HFFc6 (cell line): Measurements from ENCODE around the gene DPH2. TPM values are rescaled to one million over a fixed set of nuclear protein-coding genes. Genes with fewer than 3 reads are reported as not detected.

ENCODE experiments used
- DNase-seq: peaks from one replicate; pipeline ENCODE4 v3.0.0-alpha.2; 2018
- H3K27ac Mint-ChIP-seq: 2 replicates; pipeline ENCODE4 v1.8.0; 2020; ENCODE audit warnings: mild to moderate bottlenecking, mixed read lengths
- H3K27me3 Mint-ChIP-seq: 2 replicates; pipeline ENCODE4 v1.8.0; 2021; ENCODE audit warnings: mild to moderate bottlenecking, moderate library complexity, mixed read lengths; ENCODE audit not compliant: insufficient read depth
- H3K36me3 Mint-ChIP-seq: 2 replicates; pipeline ENCODE4 v1.8.0; 2021; ENCODE audit warnings: low read depth, mixed read lengths
- H3K4me1 Mint-ChIP-seq: 2 replicates; pipeline ENCODE4 v1.8.0; 2020; ENCODE audit warnings: low read depth, mixed read lengths
- H3K4me3 Mint-ChIP-seq: 2 replicates; pipeline ENCODE4 v1.8.0; 2020; ENCODE audit warnings: mild to moderate bottlenecking, moderate library complexity, mixed read lengths
- H3K9me3 Mint-ChIP-seq: 2 replicates; pipeline ENCODE4 v1.8.0; 2020; ENCODE audit warnings: mild to moderate bottlenecking, mixed read lengths
- CTCF ChIP-seq: fragments of 200-600 bp; sonication (generic); IDR thresholded peaks from 2 replicates; pipeline ENCODE4 v1.5.0; 2021; ENCODE audit warnings: antibody characterized with exemption, mild to moderate bottlenecking
- total RNA-seq, 6 experiments: library from RNA; stranded (reverse); fragmentation: NEBNext Ultra II Directional; extraction: Animal tissue kit (Norgen Biotek cat#: 25700); gene quantifications; 2 replicates in 1 of 6; 3 replicates in 5 of 6; pipeline ENCODE4 v1.2.3, GENCODE V29; 2021

The DPH2 gene
- total RNA-seq, 6 experiments from 2014 or later = 19.1 to 22.7 (median 20.8) TPM

DNA sequence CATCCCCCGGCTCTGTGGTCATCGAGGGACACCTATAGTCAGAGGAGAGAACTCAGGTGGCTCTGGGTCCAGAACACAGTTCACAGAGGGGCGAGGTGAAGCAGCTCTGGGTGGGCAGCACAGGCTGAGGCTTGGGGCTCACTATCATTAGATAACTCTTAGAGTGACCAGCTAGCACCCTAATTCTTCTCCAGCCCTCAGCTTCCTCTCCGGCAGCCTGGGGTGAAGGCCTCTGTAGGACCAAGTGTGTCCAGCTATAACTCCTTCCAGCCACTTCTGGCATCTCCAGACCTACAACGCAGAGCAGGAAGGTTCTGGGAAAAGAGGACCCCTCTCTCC, 34.9 kb upstream of the DPH2 start:
- peaks cover 5% of the 10 kb centered on the region for H3K36me3 Mint-ChIP-seq
- no peaks in the 10 kb centered on the region; the same call in 1 of the 2 replicates for H3K9me3 Mint-ChIP-seq
- DNase-seq = no peak
- TF ChIP-seq CTCF = peak; percentile 47
- H3K27ac Mint-ChIP-seq = no peak overlapping the region
- H3K27me3 Mint-ChIP-seq = peaks cover 3% of the 10 kb centered on the region; the same call in 1 of the 2 replicates
- H3K4me3 Mint-ChIP-seq = no peak overlapping the region
- peaks cover 24% of the 10 kb centered on the region for H3K4me1 Mint-ChIP-seq

GRCh38 chr1:43935711-43936427, 33.9 kb upstream of the DPH2 start:
- Mint-ChIP-seq H3K36me3 (no peaks in the 10 kb centered on the region), H3K27me3 (peaks cover 3% of the 10 kb centered on the region; the same call in 1 of the 2 replicates), H3K9me3 (no peaks in the 10 kb centered on the region), H3K4me3 (no peak overlapping the region), H3K4me1 (peaks cover 23% of the 10 kb centered on the region), H3K27ac (no peak overlapping the region)
- TF ChIP-seq CTCF = no peak
- no peak for DNase-seq

DNA sequence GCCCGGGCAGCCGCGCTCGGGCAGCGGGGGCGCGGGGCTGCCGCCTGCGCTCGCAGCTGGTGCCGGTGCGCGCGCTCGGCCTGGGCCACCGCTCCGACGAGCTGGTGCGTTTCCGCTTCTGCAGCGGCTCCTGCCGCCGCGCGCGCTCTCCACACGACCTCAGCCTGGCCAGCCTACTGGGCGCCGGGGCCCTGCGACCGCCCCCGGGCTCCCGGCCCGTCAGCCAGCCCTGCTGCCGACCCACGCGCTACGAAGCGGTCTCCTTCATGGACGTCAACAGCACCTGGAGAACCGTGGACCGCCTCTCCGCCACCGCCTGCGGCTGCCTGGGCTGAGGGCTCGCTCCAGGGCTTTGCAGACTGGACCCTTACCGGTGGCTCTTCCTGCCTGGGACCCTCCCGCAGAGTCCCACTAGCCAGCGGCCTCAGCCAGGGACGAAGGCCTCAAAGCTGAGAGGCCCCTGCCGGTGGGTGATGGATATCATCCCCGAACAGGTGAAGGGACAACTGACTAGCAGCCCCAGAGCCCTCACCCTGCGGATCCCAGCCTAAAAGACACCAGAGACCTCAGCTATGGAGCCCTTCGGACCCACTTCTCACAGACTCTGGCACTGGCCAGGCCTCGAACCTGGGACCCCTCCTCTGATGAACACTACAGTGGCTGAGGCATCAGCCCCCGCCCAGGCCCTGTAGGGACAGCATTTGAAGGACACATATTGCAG, 33.2 kb upstream of the DPH2 start:
- no peaks in the 10 kb centered on the region for H3K36me3 Mint-ChIP-seq
- H3K9me3 Mint-ChIP-seq = no peaks in the 10 kb centered on the region
- no peak overlapping the region for H3K27ac Mint-ChIP-seq
- peak overlapping the region; percentile 25; the same call in 1 of the 2 replicates for H3K4me3 Mint-ChIP-seq
- peaks cover 3% of the 10 kb centered on the region; the same call in 1 of the 2 replicates for H3K27me3 Mint-ChIP-seq
- peaks cover 23% of the 10 kb centered on the region for H3K4me1 Mint-ChIP-seq
- DNase-seq = no peak
- peak; percentile 7; the same call in 1 of the 2 replicates for TF ChIP-seq CTCF

DNA sequence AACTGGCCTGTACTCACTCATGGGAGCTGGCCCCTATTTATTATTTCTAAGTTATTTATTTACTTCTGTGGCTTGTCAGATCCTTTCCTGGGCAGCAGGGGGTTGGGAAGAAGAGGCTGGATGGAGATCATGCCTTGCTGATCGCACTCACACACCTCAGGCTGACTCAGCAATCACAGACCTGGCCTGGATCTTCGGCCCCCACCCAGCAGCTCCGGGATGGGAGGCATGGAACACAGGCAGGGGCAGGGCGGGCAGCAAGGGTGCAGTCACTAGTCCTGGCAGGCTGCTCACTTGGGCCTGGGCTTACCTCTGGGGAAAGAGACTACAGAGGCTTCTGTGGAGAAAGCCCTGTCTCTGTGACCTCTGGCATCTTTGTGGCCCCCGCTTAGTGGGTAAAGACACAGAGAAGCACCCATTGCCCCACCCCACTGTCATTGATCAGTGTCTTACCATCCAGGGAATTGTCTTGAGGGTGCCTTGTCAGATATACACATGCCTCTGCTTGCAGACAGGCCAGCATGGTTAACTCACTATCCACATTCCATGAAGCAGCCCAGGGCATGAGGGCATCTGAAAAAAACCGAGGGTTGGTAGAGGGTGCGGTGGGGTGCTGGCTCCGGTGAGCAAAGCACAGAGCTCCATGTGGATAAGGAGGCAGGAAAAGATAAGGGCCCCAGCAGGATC, 32.5 kb upstream of the DPH2 start:
- Mint-ChIP-seq H3K4me3 (no peak overlapping the region), H3K27me3 (peaks cover 3% of the 10 kb centered on the region; the same call in 1 of the 2 replicates), H3K36me3 (no peaks in the 10 kb centered on the region), H3K9me3 (no peaks in the 10 kb centered on the region), H3K27ac (no peak overlapping the region), H3K4me1 (peaks cover 22% of the 10 kb centered on the region)
- no peak for TF ChIP-seq CTCF
- DNase-seq = no peak

- no peak for TF ChIP-seq CTCF
- H3K4me3 Mint-ChIP-seq = no peak overlapping the region
- H3K27me3 Mint-ChIP-seq = peaks cover 3% of the 10 kb centered on the region; the same call in 1 of the 2 replicates
- peaks cover 12% of the 10 kb centered on the region for H3K4me1 Mint-ChIP-seq
- no peaks in the 10 kb centered on the region for H3K9me3 Mint-ChIP-seq
- no peak overlapping the region for H3K27ac Mint-ChIP-seq
- DNase-seq = no peak
- no peaks in the 10 kb centered on the region for H3K36me3 Mint-ChIP-seq
These were observed 31.4 kb upstream of the DPH2 start for GRCh38 chr1:43938383-43938782.
